H9 (cell line): ENCODE results near the gene DUOX2. TPM values are rescaled to one million over a fixed set of nuclear protein-coding genes. Genes with fewer than 3 reads are reported as not detected.

Experiments
- DNase-seq: peaks from one replicate; pipeline ENCODE4 v3.0.0-alpha.2; 2017
- H2AFZ ChIP-seq: one replicate; pipeline ENCODE4 v1.6.1; 2013; ENCODE audit warnings: mild to moderate bottlenecking, low read length, control low read depth, moderate library complexity
- H2AK5ac ChIP-seq: 2 replicates; pipeline ENCODE4 v1.6.1; 2013; ENCODE audit warnings: low read length, control low read depth, mixed read lengths; ENCODE audit not compliant: insufficient read length
- H2BK120ac ChIP-seq: one replicate; pipeline ENCODE4 v1.6.1; 2013; ENCODE audit warnings: low read depth, mild to moderate bottlenecking, low read length, control low read depth, inconsistent platforms; ENCODE audit not compliant: poor library complexity, severe bottlenecking
- H2BK12ac ChIP-seq: 2 replicates; pipeline ENCODE4 v1.6.1; 2013; ENCODE audit warnings: low read length, control low read depth, mixed read lengths, low read depth; ENCODE audit not compliant: insufficient read length
- H2BK15ac ChIP-seq: 2 replicates; pipeline ENCODE4 v1.6.1; 2013; ENCODE audit warnings: low read depth, low read length, control low read depth
- H2BK20ac ChIP-seq: one replicate; pipeline ENCODE4 v1.6.1; 2013; ENCODE audit warnings: low read depth, mild to moderate bottlenecking, low read length, control low read depth, inconsistent platforms; ENCODE audit not compliant: poor library complexity, severe bottlenecking
- H2BK5ac ChIP-seq: 2 replicates; pipeline ENCODE4 v1.6.1; 2013; ENCODE audit warnings: low read length, control low read depth, mixed read lengths; ENCODE audit not compliant: insufficient read length
- H3K14ac ChIP-seq: 2 replicates; pipeline ENCODE4 v1.6.1; 2013; ENCODE audit warnings: low read length, control low read depth; ENCODE audit not compliant: insufficient read depth
- H3K18ac ChIP-seq: 2 replicates; pipeline ENCODE4 v1.6.1; 2013; ENCODE audit warnings: low read depth, mild to moderate bottlenecking, mixed read lengths, low read length, control low read depth; ENCODE audit not compliant: insufficient read length
- H3K23ac ChIP-seq: 2 replicates; pipeline ENCODE4 v1.6.1; 2013; ENCODE audit warnings: low read length, control low read depth, mixed read lengths, low read depth; ENCODE audit not compliant: insufficient read length
- H3K23me2 ChIP-seq: 2 replicates; pipeline ENCODE4 v1.6.1; 2013; ENCODE audit warnings: low read depth, mild to moderate bottlenecking, mixed read lengths, low read length, control low read depth; ENCODE audit not compliant: insufficient read length, poor library complexity, severe bottlenecking
- H3K27ac ChIP-seq: 2 replicates; pipeline ENCODE4 v1.5.1; 2013; ENCODE audit warnings: low read length, control low read depth, mixed read lengths, low read depth; ENCODE audit not compliant: insufficient read length
- H3K27me3 ChIP-seq: 2 replicates; pipeline ENCODE4 v1.6.1; 2013; ENCODE audit warnings: low read length, control low read depth, inconsistent platforms; ENCODE audit not compliant: insufficient read depth
- H3K4ac ChIP-seq: 2 replicates; pipeline ENCODE4 v1.6.1; 2013; ENCODE audit warnings: low read depth, mild to moderate bottlenecking, control low read depth, inconsistent platforms, low read length, moderate library complexity
- H3K4me1 ChIP-seq: 2 replicates; pipeline ENCODE4 v1.6.1; 2013; ENCODE audit warnings: low read length, control low read depth, inconsistent platforms; ENCODE audit not compliant: insufficient read depth
- H3K4me2 ChIP-seq: 2 replicates; pipeline ENCODE4 v1.6.1; 2013; ENCODE audit warnings: low read length, control low read depth, mixed read lengths; ENCODE audit not compliant: insufficient read length, insufficient read depth
- H3K56ac ChIP-seq: 2 replicates; pipeline ENCODE4 v1.6.1; 2013; ENCODE audit warnings: low read depth, mild to moderate bottlenecking, mixed read lengths, low read length, control low read depth; ENCODE audit not compliant: insufficient read length
- H3K79me1 ChIP-seq: 2 replicates; pipeline ENCODE4 v1.6.1; 2013; ENCODE audit warnings: low read depth, mild to moderate bottlenecking, moderate library complexity, low read length, control low read depth, inconsistent platforms; ENCODE audit not compliant: insufficient read depth, poor library complexity, severe bottlenecking
- H3K79me2 ChIP-seq: 2 replicates; pipeline ENCODE4 v1.6.1; 2013; ENCODE audit warnings: low read length, control low read depth, inconsistent platforms; ENCODE audit not compliant: insufficient read depth
- H3K9ac ChIP-seq: 2 replicates; pipeline ENCODE4 v1.6.1; 2013; ENCODE audit warnings: low read length, control low read depth, mixed read lengths; ENCODE audit not compliant: insufficient read length; ENCODE audit errors: extremely low read depth
- H3K9me3 ChIP-seq: one replicate; pipeline ENCODE4 v1.6.1; 2013; ENCODE audit warnings: low read depth, low read length, inconsistent platforms; ENCODE audit not compliant: control insufficient read depth
- H3T11ph ChIP-seq: one replicate; pipeline ENCODE4 v1.6.1; 2013; ENCODE audit warnings: mild to moderate bottlenecking, low read length, control low read depth, inconsistent platforms
- H4K20me1 ChIP-seq: one replicate; pipeline ENCODE4 v1.6.1; 2013; ENCODE audit not compliant: control insufficient read depth, insufficient read length, insufficient read depth
- H4K5ac ChIP-seq: 2 replicates; pipeline ENCODE4 v1.6.1; 2013; ENCODE audit warnings: low read depth, mild to moderate bottlenecking, mixed read lengths, low read length, control low read depth; ENCODE audit not compliant: insufficient read length
- H4K8ac ChIP-seq: replicated peaks from 2 replicates; pipeline ENCODE4 v1.6.1; 2013; ENCODE audit warnings: low read length, control low read depth, mixed read lengths, low read depth; ENCODE audit not compliant: insufficient read length
- H4K91ac ChIP-seq: 2 replicates; pipeline ENCODE4 v1.6.1; 2013; ENCODE audit warnings: low read depth, mild to moderate bottlenecking, moderate library complexity, mixed read lengths, low read length, control low read depth; ENCODE audit not compliant: insufficient read length
- H3K27ac Mint-ChIP-seq, 3 experiments: 2 replicates in 2 of 3; 3 replicates in 1 of 3; pipeline ENCODE4 v1.8.0; 2020 to 2021; ENCODE audit warnings: mixed read lengths in 3 of 3, mild to moderate bottlenecking in 1 of 3, moderate library complexity in 1 of 3
- H3K27me3 Mint-ChIP-seq: 2 replicates; pipeline ENCODE4 v1.8.0; 2021; ENCODE audit warnings: low read depth, mild to moderate bottlenecking, moderate library complexity, mixed read lengths
- H3K36me3 Mint-ChIP-seq, 3 experiments: 2 replicates in 2 of 3; 3 replicates in 1 of 3; pipeline ENCODE4 v1.8.0; 2020 to 2021; ENCODE audit warnings: low read depth in 3 of 3, mixed read lengths in 3 of 3; ENCODE audit not compliant: insufficient read depth in 1 of 3
- H3K4me1 Mint-ChIP-seq, 2 experiments: 2 replicates each; pipeline ENCODE4 v1.8.0; 2020; ENCODE audit warnings: mixed read lengths in 2 of 2
- H3K4me3 Mint-ChIP-seq, 2 experiments: 2 replicates in 1 of 2; 3 replicates in 1 of 2; pipeline ENCODE4 v1.8.0; 2020 to 2021; ENCODE audit warnings: mild to moderate bottlenecking in 2 of 2, mixed read lengths in 2 of 2, moderate library complexity in 1 of 2
- H3K9me3 Mint-ChIP-seq, 2 experiments: 2 replicates in 1 of 2; 3 replicates in 1 of 2; pipeline ENCODE4 v1.8.0; 2020; ENCODE audit warnings: mild to moderate bottlenecking in 2 of 2, mixed read lengths in 2 of 2, moderate library complexity in 1 of 2
- CTCF ChIP-seq: fragments of 200-600 bp; sonication (generic); conservative IDR thresholded peaks from 3 replicates; pipeline ENCODE4 v1.8.0; 2021; ENCODE audit warnings: antibody characterized with exemption, mild to moderate bottlenecking
- WGBS: extraction: QIAGEN DNeasy Blood & Tissue Kit; methylation state at CpG from one replicate; pipeline ENCODE4 v1.1.7; 2013; ENCODE audit warnings: missing lambda C conversion rate, low lambda C conversion rate, mixed read lengths; ENCODE audit not compliant: insufficient read length; ENCODE audit errors: extremely low coverage; 5-methylcytosine and 5-hydroxymethylcytosine counted together
- total RNA-seq: library from RNA; stranded (reverse); gene quantifications from 2 replicates; pipeline ENCODE4 v1.2.1, GENCODE V29; 2021

Gene DUOX2
- total RNA-seq, 1 experiment from 2014 or later, result 0.42 TPM

GRCh38 chr15:45089712-45090373 lies 24.1 kb downstream of the DUOX2 start:
- no peak overlapping the region for H3K56ac ChIP-seq
- no peak overlapping the region for H3K9ac ChIP-seq
- H3K14ac ChIP-seq, result no peak overlapping the region
- Mint-ChIP-seq H3K27ac (no peak overlapping the region), H3K9me3 (no peaks in the 10 kb centered on the region), H3K4me1 (no peaks in the 10 kb centered on the region), H3K27me3 (peaks cover 25% of the 10 kb centered on the region), H3K36me3 (no peaks in the 10 kb centered on the region), H3K4me3 (no peak overlapping the region)
- H3K23ac ChIP-seq, result no peak overlapping the region
- H4K8ac ChIP-seq, result no peak overlapping the region
- H4K5ac ChIP-seq, result no peak overlapping the region
- H3K4ac ChIP-seq, result no peak overlapping the region
- H3K9me3 ChIP-seq, result no peaks in the 10 kb centered on the region
- H2AFZ ChIP-seq, result no peak overlapping the region
- H3K79me1 ChIP-seq, result no peaks in the 10 kb centered on the region
- no peak for TF ChIP-seq CTCF
- H2BK20ac ChIP-seq, result no peak overlapping the region
- no peaks in the 10 kb centered on the region for H3K4me1 ChIP-seq
- H4K20me1 ChIP-seq, result no peaks in the 10 kb centered on the region
- no peaks in the 10 kb centered on the region for H3K27me3 ChIP-seq
- no peak overlapping the region for H3T11ph ChIP-seq
- H3K79me2 ChIP-seq, result no peaks in the 10 kb centered on the region
- H2BK15ac ChIP-seq, result no peak overlapping the region
- no peak overlapping the region for H2AK5ac ChIP-seq
- H3K23me2 ChIP-seq, result no peaks in the 10 kb centered on the region
- WGBS, result no CpG with 5 or more reads among the region's 3 CpGs
- H2BK120ac ChIP-seq, result no peak overlapping the region
- DNase-seq, result no peak
- no peak overlapping the region for H4K91ac ChIP-seq
- no peak overlapping the region for H3K18ac ChIP-seq
- no peak overlapping the region for H3K4me2 ChIP-seq
- no peak overlapping the region for H2BK12ac ChIP-seq
- no peak overlapping the region for H3K27ac ChIP-seq
- H2BK5ac ChIP-seq, result no peak overlapping the region
